Activated T-helper 1 cell treated with Interleukin-2 at 50 U/mL for 16 hours (primary cell): Measurements from ENCODE around the gene ZNF607.
"Not testable (repeated sequence)": the region's sequence is repeated elsewhere in the genome, so short reads cannot be mapped to it uniquely, and the experiment has no call there.

ENCODE experiments used
- DNase-seq: peaks from one replicate; pipeline ENCODE4 v3.0.0-alpha.2; 2020; ENCODE audit warnings: low read depth

Gene ZNF607

DNA sequence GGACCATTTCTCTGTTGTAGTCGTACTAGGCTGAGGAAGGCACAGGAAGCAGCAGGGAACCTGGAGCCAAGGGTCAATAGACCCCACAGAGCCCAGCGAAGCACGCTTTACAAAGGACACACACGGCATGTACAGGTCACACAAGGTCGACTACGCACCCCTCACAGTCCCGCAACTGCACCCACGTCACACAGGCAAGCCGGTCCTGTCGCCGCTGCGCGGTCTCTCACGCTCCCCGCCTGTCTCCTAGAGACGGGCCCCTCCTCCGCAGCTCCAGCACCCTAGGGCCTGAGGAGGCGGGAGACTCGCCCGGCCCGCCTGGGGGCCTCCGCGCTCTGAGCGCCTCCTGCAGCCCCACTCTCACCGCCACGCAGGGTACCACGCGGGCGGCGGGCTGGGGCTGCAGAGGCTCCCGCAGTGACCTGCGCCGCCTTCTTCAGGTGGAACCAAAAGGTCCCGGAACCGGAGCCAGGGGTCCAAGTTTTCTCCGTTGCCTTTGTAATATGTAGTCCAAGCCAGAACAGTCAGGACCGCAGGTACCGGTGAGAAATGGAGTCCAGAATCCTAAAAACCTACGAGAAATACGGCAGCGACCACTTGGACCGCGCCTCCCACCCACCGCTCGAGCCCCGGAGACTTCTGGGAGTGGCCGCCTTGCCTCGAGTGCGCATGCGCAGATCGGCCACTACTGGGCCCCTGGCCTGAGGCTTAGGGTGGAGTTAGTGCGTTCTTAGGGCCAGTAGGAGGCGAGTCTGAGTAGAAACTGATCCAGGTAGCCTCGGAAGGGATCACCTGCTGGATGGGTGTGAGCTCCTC is at the start of gene ZNF607:
TSS of gene ZNF607 (minus strand) at position 651 of the 816 bp plus-strand sequence. CDS start 8,143 bp downstream, outside the sequence.
- peak; percentile 67 for DNase-seq

DNA sequence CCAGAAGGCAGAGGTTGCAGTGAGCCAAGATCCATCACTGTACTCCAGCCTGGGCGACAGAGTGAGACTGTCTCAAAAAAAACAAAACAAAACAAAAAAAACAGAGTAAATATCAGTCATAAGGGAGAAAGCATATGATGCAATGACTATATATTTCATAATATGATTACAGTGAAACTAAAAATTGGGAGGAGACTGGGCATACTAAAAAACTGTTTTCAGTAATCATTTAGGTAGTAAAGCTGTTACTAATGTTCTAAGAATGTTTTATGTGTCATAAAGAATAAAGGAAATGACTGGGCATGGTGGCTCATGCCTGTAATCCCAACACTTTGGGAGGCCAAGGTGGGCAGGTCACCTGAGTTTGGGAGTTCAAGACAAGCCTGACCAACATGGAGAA is 43.9 kb upstream of the ZNF607 start:
- no peak for DNase-seq

DNA sequence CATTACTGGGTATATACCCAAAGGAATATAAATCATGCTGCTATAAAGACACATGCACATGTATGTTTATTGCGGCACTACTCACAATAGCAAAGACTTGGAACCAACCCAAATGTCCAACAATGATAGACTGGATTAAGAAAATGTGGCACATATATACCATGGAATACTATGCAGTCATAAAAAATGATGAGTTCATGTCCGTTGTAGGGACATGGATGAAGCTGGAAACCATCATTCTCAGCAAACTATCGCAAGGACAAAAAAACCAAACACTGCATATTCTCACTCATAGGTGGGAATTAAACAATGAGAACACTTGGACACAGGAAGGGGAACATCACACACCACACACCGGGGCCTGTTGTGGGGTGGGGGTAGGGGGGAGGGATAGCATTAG is 38.1 kb upstream of the ZNF607 start:
- not testable (repeated sequence) for DNase-seq

DNA sequence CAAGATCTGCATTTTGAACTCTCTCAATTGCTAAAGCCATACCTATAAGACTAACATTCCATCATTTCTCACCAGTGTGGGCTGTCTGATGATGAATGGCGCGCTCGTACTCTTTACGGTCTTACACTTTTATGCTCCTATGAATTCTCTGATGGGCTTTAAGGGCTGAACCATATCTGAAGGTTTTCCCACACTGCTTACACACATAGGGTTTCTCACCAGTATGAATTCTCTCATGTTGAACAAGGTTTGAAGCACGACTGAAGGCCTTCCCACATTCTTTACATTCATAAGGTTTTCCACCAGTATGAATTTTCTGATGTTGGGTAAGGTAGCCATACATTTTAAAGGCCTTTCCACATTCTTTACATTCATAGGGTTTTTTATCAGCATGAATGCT is 18.8 kb upstream of the ZNF607 start:
- DNase-seq, result no peak

DNA sequence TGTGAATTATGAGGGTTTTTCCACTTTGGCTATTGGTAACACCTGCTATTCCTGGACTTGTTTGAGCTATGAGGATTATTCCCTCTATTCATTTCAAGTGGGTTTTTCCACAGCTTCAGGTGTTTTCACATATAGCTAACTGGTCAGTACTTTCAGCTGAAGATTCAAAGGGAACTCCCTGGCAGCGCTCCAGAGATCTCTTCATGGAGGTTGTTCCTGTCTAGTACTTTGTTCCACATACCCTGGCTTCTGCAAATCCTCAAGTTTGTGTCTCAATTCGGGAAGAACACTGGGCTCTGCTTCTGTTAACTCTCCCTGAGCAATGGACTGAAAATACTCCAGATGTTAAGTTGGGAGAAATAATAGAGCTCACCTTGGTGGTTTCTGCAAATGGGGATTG is 5.6 kb upstream of the ZNF607 start:
- DNase-seq, result no peak

DNA sequence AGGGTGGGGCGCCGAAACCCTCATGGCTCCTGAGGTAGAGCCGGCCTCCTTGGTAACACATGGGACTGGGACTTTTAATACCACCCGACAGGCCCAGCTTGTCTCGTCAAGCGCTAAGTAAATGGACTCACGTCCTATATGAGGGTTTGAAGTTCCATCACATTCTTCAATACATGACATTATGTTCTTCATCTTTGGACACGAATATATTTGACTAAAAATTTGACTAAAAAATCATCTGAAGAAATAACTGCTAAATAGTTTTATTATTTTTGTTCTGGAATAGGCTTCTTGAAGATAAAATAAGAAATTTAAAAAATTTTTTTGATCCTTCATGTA is 335 bp upstream of the ZNF607 start:
- DNase-seq, result no peak

DNA sequence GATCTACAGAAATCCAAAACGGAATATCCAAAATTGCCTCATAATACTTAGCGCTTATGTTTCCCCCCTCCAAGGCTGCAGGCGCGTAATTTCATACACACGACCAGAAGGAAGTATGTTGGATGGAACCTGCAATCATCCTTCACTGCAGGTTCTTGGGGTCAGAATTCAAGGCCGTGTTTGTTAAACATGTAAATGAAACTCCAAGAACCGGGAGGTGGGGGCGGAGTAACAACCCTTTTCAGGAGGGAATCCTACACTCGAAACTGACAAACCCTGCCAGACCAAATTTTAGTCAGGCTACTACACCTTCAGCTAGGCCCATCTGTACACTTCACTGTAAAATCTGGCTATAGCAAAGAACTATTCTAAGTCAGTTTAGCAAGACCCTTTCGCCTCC is 1.3 kb downstream of the ZNF607 start:
- no peak for DNase-seq

DNA sequence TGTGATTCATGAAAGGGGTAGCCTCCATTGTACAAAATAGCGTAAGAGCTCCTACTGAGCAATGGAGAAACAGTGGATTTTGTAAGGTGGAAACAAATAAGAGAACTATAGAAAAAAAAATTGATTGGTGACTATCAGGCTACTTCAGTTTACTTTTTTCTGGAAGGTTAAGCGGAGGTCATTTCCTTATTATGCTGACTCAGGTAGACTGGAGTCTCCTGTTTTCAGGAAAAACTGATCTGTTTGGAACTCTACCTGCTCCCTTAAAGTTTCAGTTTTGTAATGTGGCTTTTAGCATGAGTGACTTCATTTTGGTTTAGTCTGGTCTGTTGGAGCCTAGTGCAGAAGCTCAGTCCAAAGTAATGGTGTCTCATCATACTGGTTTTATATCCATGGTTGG is 3.4 kb downstream of the ZNF607 start:
- DNase-seq, result no peak

DNA sequence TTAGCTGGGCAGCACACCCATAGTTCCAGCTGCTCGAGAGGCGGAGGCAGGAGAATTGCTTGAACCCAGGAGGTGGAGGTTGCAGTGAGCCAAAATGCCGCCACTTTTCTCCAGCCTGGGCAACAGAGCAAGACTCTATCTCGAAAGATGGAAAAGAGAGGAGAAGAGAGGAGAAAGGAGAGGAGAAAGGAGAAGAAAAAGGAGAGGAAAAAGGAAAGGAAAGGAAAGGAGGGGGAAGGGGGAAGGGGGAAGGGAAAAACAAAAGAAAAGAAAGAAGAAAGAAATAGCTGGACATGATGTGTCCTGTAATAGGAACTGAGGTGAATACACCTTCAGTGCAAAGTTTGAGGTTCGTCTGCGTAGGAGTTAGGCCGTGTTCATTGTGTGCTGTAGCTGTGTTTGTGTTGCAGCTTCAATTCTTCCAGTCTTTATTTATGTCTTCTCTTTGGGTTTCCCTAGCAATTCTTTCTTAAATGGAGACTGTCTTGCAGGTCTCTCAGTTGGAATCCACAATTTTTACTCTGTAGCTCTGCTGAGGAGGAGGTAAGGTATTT is 13.4 kb downstream of the ZNF607 start:
- DNase-seq, result no peak

DNA sequence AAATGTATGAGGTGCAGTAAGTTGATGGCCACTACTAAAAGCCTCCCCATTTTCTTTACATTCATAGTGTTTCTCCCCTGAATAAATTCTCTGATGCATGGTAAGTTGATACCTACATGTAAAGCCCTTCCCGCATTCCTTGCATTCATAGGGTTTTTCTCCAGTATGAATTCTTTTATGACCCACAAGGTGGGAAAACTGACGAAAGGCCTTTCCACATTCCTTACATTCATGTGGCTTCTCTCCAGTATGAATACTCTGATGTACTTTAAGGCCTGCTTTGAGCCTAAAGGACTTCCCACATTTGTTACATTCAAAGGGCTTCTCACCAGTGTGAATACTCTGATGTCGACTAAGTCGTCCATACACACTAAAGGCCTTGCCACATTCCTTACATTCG is 20.5 kb downstream of the ZNF607 start:
- no peak for DNase-seq

DNA sequence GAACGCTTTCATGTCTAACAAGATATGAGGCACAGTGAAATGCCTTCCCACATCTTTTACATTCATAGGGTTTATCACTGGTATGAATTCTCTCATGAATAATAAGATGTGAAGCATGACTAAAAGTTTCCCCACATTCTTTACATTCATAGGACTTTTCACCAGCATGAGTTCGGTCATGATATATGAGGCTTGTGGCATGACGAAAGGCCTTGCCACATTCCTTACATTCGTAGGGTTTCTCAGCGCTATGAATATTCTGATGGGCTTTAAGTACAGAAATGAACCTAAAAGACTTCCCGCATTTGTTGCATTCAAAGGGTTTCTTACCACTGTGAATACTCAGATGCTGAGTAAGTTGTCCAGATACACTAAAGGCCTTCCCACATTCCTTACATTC is 21.3 kb downstream of the ZNF607 start:
- no peak for DNase-seq

DNA sequence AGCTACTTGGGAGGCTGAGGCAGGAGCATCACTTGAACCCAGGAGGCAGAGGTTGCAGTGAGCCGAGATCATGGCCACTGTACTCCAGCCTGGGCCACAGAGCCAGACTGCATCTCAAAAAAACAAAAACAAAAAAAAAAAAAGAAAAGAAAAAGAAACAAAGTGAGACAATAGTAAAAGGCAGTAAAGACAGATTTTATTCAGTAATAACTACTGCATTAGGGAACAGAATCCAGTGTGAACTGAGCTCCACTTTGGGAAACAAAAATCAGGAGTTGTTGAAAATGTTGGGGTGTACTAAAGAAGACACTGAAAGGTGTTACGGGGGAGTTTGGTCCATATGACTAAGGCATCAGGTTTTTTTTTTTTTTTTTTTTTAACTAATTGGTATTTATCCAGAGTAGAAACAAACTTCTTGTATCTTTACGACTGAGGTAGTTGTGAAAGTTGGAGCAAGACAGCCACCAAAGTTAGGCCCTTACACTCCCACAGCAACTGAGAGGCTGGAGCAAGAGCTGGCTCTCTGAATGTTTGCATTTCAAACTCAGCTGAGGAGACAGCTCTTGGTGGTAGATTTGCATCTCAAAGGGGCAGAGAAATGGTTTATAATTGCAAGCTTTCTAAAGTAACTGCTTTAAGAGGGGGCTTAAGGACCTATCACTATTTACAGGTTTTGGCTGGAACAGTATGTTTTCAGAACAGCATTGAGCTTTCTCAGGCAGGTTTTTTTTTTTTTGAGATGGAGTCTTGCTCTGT is 24.2 kb downstream of the ZNF607 start:
- no peak for DNase-seq

DNA sequence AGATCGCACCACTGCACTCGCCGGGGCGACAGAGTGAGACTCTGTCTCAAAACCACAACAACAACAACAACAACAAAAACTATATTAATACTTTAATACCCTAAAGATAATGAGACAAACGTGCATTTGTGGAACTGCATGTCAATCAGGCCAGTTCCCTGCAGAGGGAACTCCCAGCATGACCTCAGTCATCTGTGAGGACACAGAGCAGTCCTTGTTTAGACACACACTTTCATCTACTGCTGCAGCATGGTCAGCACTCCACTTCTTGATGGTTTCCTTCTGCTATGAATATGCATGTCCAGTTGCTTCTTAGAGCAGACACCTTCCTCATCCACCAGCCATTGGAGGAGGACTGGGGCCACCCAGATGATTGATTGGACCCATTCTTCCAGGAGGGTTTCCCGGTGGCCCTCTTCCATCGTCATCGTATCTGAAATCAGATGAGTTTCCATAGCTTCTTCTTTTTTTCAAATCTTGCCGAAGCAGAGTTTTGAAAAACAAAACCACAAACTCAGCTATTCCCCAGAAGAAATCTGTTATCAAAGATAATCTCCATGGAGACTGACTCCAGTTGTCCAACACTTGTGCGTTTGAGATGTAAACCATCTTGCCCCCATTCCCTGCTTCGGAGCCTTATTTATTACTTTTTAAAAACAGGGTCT is 26.5 kb downstream of the ZNF607 start:
- DNase-seq, result no peak

DNA sequence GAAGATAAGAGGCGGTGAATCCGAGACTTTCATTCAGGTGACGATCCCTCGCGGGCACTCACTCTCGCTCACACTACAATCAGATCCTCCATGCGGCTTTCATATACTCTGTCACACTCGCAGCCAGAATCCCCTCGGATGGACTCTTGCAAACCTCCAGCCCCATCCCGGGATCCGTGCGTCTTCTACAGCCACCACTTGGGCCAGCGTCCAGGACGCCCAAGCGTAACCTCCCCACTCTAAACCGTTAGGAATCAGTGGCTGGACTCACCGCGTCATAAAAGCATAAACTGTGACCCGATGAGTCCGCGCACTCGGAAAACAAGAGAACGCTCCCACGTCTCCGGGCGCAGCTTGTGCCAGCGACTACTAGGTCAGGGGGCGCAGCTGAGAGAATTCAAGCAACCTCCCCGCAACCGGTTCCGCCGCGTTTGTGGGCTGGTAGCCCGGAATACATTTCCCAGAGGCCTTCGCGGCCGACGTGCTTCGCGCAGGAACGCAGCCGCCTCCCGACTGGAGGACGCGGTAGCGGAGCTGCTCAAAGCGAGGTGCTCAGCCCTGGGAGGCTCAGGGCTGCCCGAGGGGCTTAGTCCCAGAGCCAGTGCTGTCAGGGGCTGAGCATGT is 27.6 kb downstream of the ZNF607 start:
- peak; percentile 62 for DNase-seq

DNA sequence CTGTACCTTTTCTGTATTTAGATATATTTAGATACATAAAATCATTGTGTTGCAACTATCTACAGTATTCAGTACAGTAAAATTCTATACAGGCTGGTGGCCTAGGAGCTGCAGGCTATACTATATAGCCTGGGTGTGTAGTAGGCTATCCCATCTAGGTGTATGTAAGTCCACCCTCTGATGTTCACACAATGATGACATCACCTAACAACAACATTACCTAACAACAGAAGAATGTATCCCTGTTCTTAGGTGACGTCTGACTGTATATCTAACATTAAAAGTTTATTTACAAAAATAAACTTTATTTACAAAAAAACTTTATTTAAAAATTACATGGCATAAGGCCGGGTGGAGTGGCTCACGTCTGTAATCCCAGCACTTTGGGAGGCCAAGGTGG is 36.0 kb downstream of the ZNF607 start:
- no peak for DNase-seq

DNA sequence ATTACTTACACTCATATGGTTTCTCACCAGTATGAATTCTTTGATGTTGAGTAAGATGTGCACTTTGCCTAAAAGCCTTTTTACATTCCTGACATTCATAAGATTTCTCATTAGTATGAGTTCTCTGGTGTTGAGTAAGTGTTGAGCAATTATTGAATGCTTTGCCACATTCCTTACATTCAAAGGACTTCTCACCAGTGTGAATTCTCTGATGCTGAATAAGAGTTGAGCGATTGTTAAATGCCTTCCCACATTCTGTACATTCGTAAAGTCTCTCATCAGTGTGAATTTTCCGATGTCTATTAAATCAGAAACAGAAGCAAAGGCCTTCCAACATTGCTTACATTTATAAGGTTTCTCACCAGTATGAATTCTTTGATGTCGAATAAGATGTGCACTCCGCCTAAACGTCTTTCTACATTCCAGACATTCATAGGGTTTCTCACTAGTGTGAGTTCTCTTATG is 50.1 kb downstream of the ZNF607 start:
- DNase-seq, result no peak

DNA sequence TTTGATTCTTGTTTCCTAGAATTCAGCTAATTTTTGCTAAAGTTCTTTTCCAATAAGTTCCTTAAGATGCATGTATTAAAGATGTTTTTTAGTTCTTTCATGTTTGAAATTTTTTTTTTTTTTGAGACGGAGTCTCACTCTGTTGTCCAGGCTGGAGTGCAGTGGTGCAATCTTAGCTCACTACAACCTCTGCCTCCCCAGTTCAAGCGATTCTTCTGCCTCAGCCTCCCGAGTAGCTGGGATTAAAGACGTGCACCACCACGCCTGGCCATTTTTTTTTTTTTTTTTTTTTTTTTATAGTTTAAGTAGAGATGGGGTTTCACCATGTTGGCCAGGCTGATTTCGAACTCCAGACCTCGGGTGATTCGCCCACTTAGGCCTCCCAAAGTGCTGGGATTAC is 62.4 kb downstream of the ZNF607 start:
- DNase-seq, result not testable (repeated sequence)

DNA sequence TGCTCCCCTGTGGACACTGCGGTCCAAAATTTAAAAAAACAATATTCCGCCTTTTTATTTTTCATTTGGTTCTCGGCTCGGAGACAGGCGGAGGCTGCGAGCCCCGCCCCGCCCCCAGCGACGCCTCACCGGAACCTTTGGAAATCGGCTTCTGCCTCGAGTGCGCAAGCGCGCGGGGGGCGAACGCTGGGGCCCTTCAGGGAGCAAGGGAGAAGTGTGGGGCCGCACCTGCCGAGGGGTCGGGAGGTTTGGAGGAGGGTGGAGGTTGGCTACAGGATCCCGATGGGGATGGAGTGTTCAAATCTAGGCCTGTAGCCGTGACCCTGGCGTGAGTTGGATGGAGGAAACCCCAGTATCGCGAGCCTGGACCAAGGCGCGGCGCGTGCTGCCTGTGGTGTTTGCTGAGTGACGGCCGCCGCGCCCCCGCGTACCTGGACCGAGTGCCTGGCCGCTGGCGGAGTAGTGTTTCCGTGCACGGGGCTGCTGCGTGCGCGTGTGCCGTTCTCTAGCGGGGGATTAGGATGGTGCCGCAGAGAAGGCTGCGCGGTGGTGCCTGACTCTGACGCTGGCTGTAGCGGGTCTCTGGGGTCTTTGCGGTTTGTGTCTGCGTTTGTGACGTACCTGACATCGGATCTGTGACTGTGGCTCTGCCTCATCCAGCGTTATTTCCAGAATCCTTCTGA is 63.7 kb downstream of the ZNF607 start:
- peak; percentile 67 for DNase-seq

DNA sequence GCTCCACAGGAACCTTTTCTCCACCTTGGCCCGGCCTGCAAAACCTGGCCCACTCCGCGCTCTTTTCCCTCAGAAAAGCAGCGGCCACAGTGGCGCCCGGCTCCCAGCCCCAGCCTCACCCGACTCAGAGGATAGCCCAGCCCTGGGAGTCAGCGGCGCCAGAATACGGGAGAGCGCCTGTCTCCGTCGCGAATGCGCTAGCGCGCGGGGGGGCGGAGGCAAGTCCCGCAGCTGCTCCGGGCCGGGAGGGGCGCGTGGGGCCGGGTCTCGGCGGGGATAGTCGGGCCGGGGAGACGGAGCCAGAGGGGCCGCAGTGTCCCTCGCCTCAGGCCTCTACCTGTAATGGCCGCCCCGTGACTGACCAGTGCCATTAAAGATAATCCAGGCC is 64.3 kb downstream of the ZNF607 start, which contains the start of gene ZFP30:
TSS of gene ZFP30 (minus strand) at position 165 of the 388 bp plus-strand sequence. CDS start 7,643 bp downstream, outside the sequence.
- peak; percentile 63 for DNase-seq

DNA sequence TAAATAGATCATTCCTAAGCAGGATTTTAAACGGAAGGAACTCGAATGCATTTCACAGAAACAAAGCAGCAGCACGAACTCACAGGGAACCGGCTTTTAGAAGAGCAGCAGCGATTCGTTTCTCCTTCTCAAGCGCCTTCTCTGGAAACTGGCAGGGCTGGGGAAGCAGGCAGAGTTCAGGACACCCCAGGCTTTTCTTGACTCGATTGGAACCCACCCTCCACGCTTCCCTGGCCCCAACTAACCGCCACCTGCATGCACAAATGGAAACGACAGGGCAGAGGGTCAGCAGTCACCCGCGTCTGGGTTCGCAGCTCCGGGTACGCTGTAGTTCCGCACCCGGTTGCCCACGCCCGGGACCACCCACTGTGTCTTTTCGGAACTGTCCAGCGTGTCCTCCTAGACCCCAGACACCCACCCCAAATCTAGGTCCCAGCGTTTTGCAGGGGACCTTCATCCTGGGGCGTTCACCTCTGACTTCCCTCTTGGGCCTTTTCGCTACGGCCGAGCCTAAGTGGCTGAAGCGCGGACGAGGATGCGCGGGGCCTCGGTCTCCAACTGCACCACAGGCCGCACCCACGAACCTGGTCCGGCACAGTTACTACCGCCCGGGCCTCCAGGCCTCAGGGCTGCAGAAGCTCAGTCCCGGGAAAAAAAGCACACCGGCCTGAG is 64.8 kb downstream of the ZNF607 start:
- peak; percentile 1 for DNase-seq

DNA sequence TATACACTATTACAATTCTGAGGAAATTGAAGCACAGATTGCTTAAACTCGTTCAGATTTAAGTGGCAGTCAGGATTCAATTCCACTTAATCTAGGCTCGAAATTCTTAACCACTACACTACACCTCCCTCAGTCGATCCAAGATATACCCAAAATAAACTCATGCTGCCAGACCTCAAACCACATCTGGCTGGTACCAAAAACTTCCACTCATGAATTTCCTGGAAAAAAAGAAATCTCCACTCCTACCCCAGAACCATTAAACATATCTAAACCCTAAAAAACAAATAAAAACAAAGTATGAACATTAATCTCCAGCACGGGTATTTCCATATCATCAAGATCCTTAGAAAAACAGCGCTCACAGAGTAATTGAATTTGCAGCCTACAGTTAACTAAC is 65.4 kb downstream of the ZNF607 start:
- no peak for DNase-seq
